A549 (cell line): ENCODE measurements around the gene TBX2. TPM values are rescaled to one million over a fixed set of nuclear protein-coding genes. Genes with fewer than 3 reads are reported as not detected.
A peak's percentile ranks its signal among the peaks of the same experiment; 100 is the strongest.

Source experiments
- ATAC-seq, 2 experiments: fragments of 200-7000 bp in 1 of 2; fragments of >200 bp in 1 of 2; cut with Nextera tagmentation in 1 of 2; cut with Tn5 transposase in 1 of 2; 3 replicates each; pipeline versions ENCODE4 v1.8.0 to v1.9.1; 2018 to 2020; ENCODE audit warnings: mild to moderate bottlenecking in 1 of 2, moderate library complexity in 1 of 2
- CTCF ChIA-PET: fragments of 300-600 bp; sonication (Branson Sonifier 250); formaldehyde crosslinking; extraction: SDS; loops from one replicate; lab custom pipeline; 2021; ENCODE audit warnings: antibody characterized with exemption, inconsistent platforms; lab: Yijun Ruan, JAX
- POLR2A ChIA-PET: fragments of 350-600 bp; formaldehyde crosslinking; extraction: SDS; loops from one replicate; lab custom pipeline; 2021; ENCODE audit warnings: antibody characterized with exemption, inconsistent platforms; lab: Yijun Ruan, JAX
- DNase-seq, 2 experiments: peaks; one replicate each; pipeline versions ENCODE4 v3.0.0 to v3.0.0-alpha.2; 2011 to 2016; ENCODE audit warnings: low read depth in 1 of 2, low spot score in 1 of 2
- FAIRE-seq: peaks from 2 replicates; lab custom pipeline; 2011; peaks lifted over from hg19 to GRCh38; lab: Jason Lieb, UNC
- H3K27ac ChIP-seq, 2 experiments: fragments of >200 bp; sonication (Bioruptor Twin); formaldehyde crosslinking; 3 replicates each; pipeline ENCODE4 v1.5.1; 2016 to 2017
- H3K4me1 ChIP-seq: fragments of >200 bp; sonication (Bioruptor Twin); formaldehyde crosslinking; 3 replicates; pipeline ENCODE4 v1.6.1; 2016
- H3K4me2 ChIP-seq: fragments of >200 bp; sonication (Bioruptor Twin); formaldehyde crosslinking; 3 replicates; pipeline ENCODE4 v1.6.1; 2016
- H3K4me3 ChIP-seq: fragments of >200 bp; sonication (Bioruptor Twin); formaldehyde crosslinking; 3 replicates; pipeline ENCODE4 v1.5.1; 2016
- H3K9me3 ChIP-seq: fragments of >200 bp; sonication (Bioruptor Twin); formaldehyde crosslinking; 3 replicates; pipeline ENCODE4 v1.6.1; 2016
- EHF ChIP-seq: fragments of 250-450 bp; sonication (Bioruptor Pico); IDR thresholded peaks from 2 replicates; pipeline ENCODE4 v1.5.0; 2020; ENCODE audit warnings: mild to moderate bottlenecking
- EHMT2 ChIP-seq: fragments of 200-600 bp; sonication (generic); IDR thresholded peaks from 2 replicates; pipeline ENCODE4 v1.6.1; 2016; ENCODE audit warnings: antibody characterized with exemption, low read depth, mild to moderate bottlenecking, moderate library complexity
- EP300 ChIP-seq, 2 experiments: fragments of >200 bp; sonication (Bioruptor Twin); formaldehyde crosslinking; IDR thresholded peaks; 2 replicates in 1 of 2; 3 replicates in 1 of 2; pipeline ENCODE4 v1.6.1; 2016 to 2017
- ESRRA ChIP-seq: fragments of 150-350 bp; IDR thresholded peaks from 2 replicates; pipeline ENCODE4 v1.6.1; 2014; ENCODE audit warnings: mild to moderate bottlenecking, low read length, borderline replicate concordance
- GATA3 ChIP-seq: IDR thresholded peaks from 2 replicates; pipeline ENCODE4 v1.6.1; 2012; ENCODE audit warnings: borderline replicate concordance
- HDAC2 ChIP-seq: fragments of 200-600 bp; sonication (generic); IDR thresholded peaks from 2 replicates; pipeline ENCODE4 v1.6.1; 2016
- HEYL ChIP-seq: fragments of 250-450 bp; sonication (Bioruptor Pico); IDR thresholded peaks from 2 replicates; pipeline ENCODE4 v1.8.0; 2021; ENCODE audit warnings: mild to moderate bottlenecking, moderate library complexity
- HOXA7 ChIP-seq: fragments of 250-450 bp; sonication (Bioruptor Pico); IDR thresholded peaks from 2 replicates; pipeline ENCODE4 v1.5.0; 2020; ENCODE audit warnings: mild to moderate bottlenecking, moderate library complexity
- HOXB13 ChIP-seq: fragments of 250-450 bp; sonication (Bioruptor Pico); IDR thresholded peaks from 2 replicates; pipeline ENCODE4 v1.5.0; 2020; ENCODE audit warnings: low read depth, mild to moderate bottlenecking, moderate library complexity
- JUNB ChIP-seq: fragments of >200 bp; sonication (Bioruptor Twin); formaldehyde crosslinking; IDR thresholded peaks from 2 replicates; pipeline ENCODE4 v1.6.1; 2016
- KDM1A ChIP-seq: fragments of 200-600 bp; sonication (generic); IDR thresholded peaks from 2 replicates; pipeline ENCODE4 v1.6.1; 2016; ENCODE audit warnings: low read depth, mild to moderate bottlenecking
- PHF8 ChIP-seq: fragments of 200-600 bp; sonication (generic); IDR thresholded peaks from 2 replicates; pipeline ENCODE4 v1.6.1; 2016; ENCODE audit warnings: low read depth, mild to moderate bottlenecking, antibody characterized with exemption, moderate library complexity, borderline replicate concordance
- RAD21 ChIP-seq, 2 experiments: fragments of >200 bp in 1 of 2; sonication (Bioruptor Twin) in 1 of 2; formaldehyde crosslinking in 1 of 2; IDR thresholded peaks in 1 of 2; conservative IDR thresholded peaks in 1 of 2; 2 replicates in 1 of 2; 3 replicates in 1 of 2; pipeline ENCODE4 v1.6.1; 2012 to 2018; ENCODE audit warnings: inconsistent platforms in 1 of 2
- RARB ChIP-seq: fragments of 250-450 bp; sonication (Bioruptor Pico); IDR thresholded peaks from 2 replicates; pipeline ENCODE4 v1.8.0; 2021; ENCODE audit warnings: mild to moderate bottlenecking, moderate library complexity
- RNF2 ChIP-seq: fragments of 200-600 bp; sonication (generic); IDR thresholded peaks from 2 replicates; pipeline ENCODE4 v1.6.1; 2016; ENCODE audit warnings: low read depth, mild to moderate bottlenecking, antibody characterized with exemption, moderate library complexity, borderline replicate concordance
- SMC3 ChIP-seq: fragments of >200 bp; sonication (Bioruptor Twin); formaldehyde crosslinking; IDR thresholded peaks from 3 replicates; pipeline ENCODE4 v1.6.1; 2018; ENCODE audit warnings: inconsistent platforms
- TP53 ChIP-seq: fragments of 250-450 bp; sonication (Bioruptor Pico); IDR thresholded peaks from 2 replicates; pipeline ENCODE4 v1.5.0; 2021; ENCODE audit warnings: mild to moderate bottlenecking, moderate library complexity
- ZC3H11A ChIP-seq: fragments of 450-650 bp; IDR thresholded peaks from 2 replicates; pipeline ENCODE4 v1.6.1; 2014; ENCODE audit warnings: antibody characterized with exemption, mild to moderate bottlenecking
- ZFP36 ChIP-seq: fragments of 450-650 bp; IDR thresholded peaks from 2 replicates; pipeline ENCODE4 v1.6.1; 2014; ENCODE audit warnings: borderline replicate concordance; ENCODE audit not compliant: partially characterized antibody
- ZNF302 ChIP-seq: fragments of 250-450 bp; sonication (Bioruptor Pico); IDR thresholded peaks from 2 replicates; pipeline ENCODE4 v1.9.0; 2021; ENCODE audit warnings: inconsistent platforms, mild to moderate bottlenecking, moderate library complexity
- WGBS: methylation state at CpG from one replicate; pipeline ENCODE4 v1.1.6; 2017; ENCODE audit errors: missing lambda C conversion rate; 5-methylcytosine and 5-hydroxymethylcytosine counted together
- polyA plus RNA-seq, 4 experiments: library from polyadenylated mRNA; depleted of rRNA in 3 of 4; stranded (reverse); fragments of >200 nt; fragmentation: RNase III in 1 of 4; extraction: RNeasy Plus Mini Kit Qiagen cat#74134 plus additional on column Dnase treatment in 1 of 4; gene quantifications; 2 replicates in 3 of 4; 3 replicates in 1 of 4; pipeline ENCODE4 v1.2.3, GENCODE V29; 2011 to 2017
- TF ChIP-seq, protein P1 (sequence below): fragments of >200 bp; sonication (Bioruptor Twin); formaldehyde crosslinking; IDR thresholded peaks from 3 replicates; pipeline ENCODE4 v1.5.1; 2016
- TF ChIP-seq, protein P2 (sequence below): fragments of >200 bp; sonication (Bioruptor Twin); formaldehyde crosslinking; IDR thresholded peaks from 3 replicates; pipeline ENCODE4 v1.6.1; 2016
- TF ChIP-seq, protein P3 (sequence below): IDR thresholded peaks from 2 replicates; pipeline ENCODE4 v1.6.1; 2012
- TF ChIP-seq, protein P4 (sequence below): IDR thresholded peaks from 2 replicates; pipeline ENCODE4 v1.6.1; 2012
- TF ChIP-seq, protein P5 (sequence below): fragments of 250-450 bp; sonication (Bioruptor Pico); IDR thresholded peaks from 2 replicates; pipeline ENCODE4 v1.5.0; 2021; ENCODE audit warnings: mild to moderate bottlenecking, moderate library complexity, borderline replicate concordance

TBX2 gene
- polyA plus RNA-seq, 2 of the 4 experiments (the other 2 are of a cell fraction), result 0.71 to 2.3 TPM

DNA sequence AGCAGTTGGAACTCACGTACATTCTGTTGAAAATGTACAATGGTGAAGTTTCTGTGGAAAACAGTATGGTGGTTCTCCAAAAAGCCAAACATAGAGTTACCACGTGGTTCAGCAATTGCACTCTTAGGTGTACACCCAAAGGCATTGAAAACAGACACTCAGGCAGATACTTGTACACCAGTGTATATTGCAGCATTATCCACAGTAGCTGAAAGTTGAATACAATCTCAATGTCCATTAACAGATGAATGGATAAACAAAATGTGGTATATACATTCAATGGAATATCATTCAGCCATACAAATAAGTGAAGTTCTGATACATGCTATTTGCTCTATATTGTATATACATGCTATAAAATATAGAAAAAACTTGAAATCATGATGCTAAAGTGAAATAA lies 23.2 kb downstream of the TBX2 start:
- H3K27ac ChIP-seq, result no peak overlapping the region
- FAIRE-seq, result no peak
- CTCF ChIA-PET, result interaction anchor here (1.5 to 19.8 kb wide), 3 partner anchors 9 to 161 kb away, joined by 3 to 357 read pairs (median 61); no protein-coding TSS in a partner anchor
- H3K4me3 ChIP-seq, result no peak overlapping the region
- no peak for TF ChIP-seq ZC3H11A
- TF ChIP-seq JUNB, result no peak
- no peak for TF ChIP-seq RNF2
- no peak for TF ChIP-seq GATA3
- TF ChIP-seq ZNF302 (CRISPR knock-in tag), result no peak
- TF ChIP-seq ESRRA, result no peak
- TF ChIP-seq SMC3, result no peak
- TF ChIP-seq EHMT2, result no peak
- no peak for DNase-seq
- 41% methylated on average over 2 of the region's 2 CpGs for WGBS
- no peak overlapping the region for H3K4me2 ChIP-seq
- no peak for ATAC-seq
- POLR2A ChIA-PET, result no interaction called here
- H3K4me1 ChIP-seq, result peaks cover 23% of the 10 kb centered on the region
- H3K9me3 ChIP-seq, result no peaks in the 10 kb centered on the region

DNA sequence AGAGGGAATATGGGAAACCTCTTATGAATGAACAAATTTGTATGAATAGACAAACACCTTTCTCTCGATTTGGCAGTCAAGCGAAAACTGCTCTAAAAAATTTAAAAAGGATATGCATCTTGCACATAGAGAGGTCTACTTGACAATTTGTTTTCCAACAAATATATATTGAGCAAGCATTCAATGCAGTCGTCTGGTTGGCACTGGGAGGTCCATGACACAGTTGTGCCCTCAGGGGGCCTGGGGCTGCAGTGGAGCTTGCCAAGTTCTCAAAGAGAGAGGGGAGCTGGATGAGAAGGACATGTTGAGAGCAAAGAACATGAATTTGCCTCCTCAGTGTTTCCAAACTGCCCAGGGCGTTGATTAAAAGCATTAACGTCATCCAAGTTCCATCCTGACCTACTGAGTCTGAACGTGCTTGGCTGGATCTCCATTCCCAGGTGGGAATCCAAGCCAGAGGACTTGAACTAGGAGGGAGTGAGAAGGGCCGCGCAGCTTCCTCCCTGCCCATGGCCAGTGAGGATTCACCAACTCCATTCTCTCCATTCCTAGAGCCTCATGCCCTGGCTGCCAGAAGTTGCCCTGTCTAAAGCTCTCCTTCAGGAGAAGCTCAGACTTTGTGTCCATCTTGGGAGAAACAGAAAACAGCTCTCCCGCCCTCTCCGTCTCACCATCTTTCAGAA lies 24.5 kb downstream of the TBX2 start:
- Histone ChIP-seq H3K27ac (peak overlapping the region in 1 of 2 experiments; percentile 2; a peak in 1 of 6 replicates), H3K4me3 (no peak overlapping the region)
- WGBS, result 84% methylated on average over 10 of the region's 10 CpGs
- TF ChIP-seq EP300 (IDR thresholded peaks at IDR 0.05) (no peak), RNF2 (no peak), HEYL (CRISPR knock-in tag) (no peak), HDAC2 (no peak), HOXB13 (CRISPR knock-in tag) (no peak), RAD21 (conservative IDR thresholded peaks at IDR 0.05 in 1 of 2, IDR thresholded peaks at IDR 0.05 in 1 of 2) (no peak)
- TF ChIP-seq, protein P1, sequence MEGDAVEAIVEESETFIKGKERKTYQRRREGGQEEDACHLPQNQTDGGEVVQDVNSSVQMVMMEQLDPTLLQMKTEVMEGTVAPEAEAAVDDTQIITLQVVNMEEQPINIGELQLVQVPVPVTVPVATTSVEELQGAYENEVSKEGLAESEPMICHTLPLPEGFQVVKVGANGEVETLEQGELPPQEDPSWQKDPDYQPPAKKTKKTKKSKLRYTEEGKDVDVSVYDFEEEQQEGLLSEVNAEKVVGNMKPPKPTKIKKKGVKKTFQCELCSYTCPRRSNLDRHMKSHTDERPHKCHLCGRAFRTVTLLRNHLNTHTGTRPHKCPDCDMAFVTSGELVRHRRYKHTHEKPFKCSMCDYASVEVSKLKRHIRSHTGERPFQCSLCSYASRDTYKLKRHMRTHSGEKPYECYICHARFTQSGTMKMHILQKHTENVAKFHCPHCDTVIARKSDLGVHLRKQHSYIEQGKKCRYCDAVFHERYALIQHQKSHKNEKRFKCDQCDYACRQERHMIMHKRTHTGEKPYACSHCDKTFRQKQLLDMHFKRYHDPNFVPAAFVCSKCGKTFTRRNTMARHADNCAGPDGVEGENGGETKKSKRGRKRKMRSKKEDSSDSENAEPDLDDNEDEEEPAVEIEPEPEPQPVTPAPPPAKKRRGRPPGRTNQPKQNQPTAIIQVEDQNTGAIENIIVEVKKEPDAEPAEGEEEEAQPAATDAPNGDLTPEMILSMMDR, result no peak
- TF ChIP-seq, protein P2, sequence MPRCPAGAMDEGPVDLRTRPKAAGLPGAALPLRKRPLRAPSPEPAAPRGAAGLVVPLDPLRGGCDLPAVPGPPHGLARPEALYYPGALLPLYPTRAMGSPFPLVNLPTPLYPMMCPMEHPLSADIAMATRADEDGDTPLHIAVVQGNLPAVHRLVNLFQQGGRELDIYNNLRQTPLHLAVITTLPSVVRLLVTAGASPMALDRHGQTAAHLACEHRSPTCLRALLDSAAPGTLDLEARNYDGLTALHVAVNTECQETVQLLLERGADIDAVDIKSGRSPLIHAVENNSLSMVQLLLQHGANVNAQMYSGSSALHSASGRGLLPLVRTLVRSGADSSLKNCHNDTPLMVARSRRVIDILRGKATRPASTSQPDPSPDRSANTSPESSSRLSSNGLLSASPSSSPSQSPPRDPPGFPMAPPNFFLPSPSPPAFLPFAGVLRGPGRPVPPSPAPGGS, result no peak
- TF ChIP-seq, protein P3, sequence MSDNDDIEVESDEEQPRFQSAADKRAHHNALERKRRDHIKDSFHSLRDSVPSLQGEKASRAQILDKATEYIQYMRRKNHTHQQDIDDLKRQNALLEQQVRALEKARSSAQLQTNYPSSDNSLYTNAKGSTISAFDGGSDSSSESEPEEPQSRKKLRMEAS, result no peak
- TF ChIP-seq, all 56 proteins: peak for 0
- no peak for DNase-seq
- Histone ChIP-seq H3K9me3 (peaks cover 5% of the 10 kb centered on the region; the same call in 1 of the 3 replicates), H3K4me2 (no peak overlapping the region), H3K4me1 (peaks cover 21% of the 10 kb centered on the region)
- POLR2A ChIA-PET, result interaction anchor here (1.1 kb wide), 1 partner anchor 12 kb away, joined by 3 read pairs; no protein-coding TSS in a partner anchor
- ATAC-seq, result no peak
- CTCF ChIA-PET, result interaction anchor here (0.7 to 19.8 kb wide), 7 partner anchors 7 to 413 kb away, joined by 3 to 357 read pairs (median 6); no protein-coding TSS in a partner anchor
- FAIRE-seq, result no peak

GRCh38 chr17:61425682-61426481 lies 26.2 kb downstream of the TBX2 start:
- H3K27ac ChIP-seq, result peak overlapping the region; percentile 63 to 69
- ChIA-PET CTCF (interaction anchor here (1.0 to 19.8 kb wide), 11 partner anchors 8 to 411 kb away, joined by 4 to 357 read pairs (median 6); no protein-coding TSS in a partner anchor), POLR2A (no interaction called here)
- peaks cover 5% of the 10 kb centered on the region; the same call in 1 of the 3 replicates for H3K9me3 ChIP-seq
- no peak overlapping the region for H3K4me3 ChIP-seq
- ATAC-seq (peak; percentile 55 to 78; a peak in 5 of 6 replicates), FAIRE-seq (no peak), DNase-seq (peak in 1 of 2 experiments; percentile 69)
- H3K4me1 ChIP-seq, result peaks cover 22% of the 10 kb centered on the region
- peak overlapping the region; percentile 42 for H3K4me2 ChIP-seq
- WGBS, result 78% methylated on average over 11 of the region's 11 CpGs
- no peak for TF ChIP-seq TP53
- TF ChIP-seq RAD21 (conservative IDR thresholded peaks at IDR 0.05 in 1 of 2, IDR thresholded peaks at IDR 0.05 in 1 of 2), result peak; percentile 45 to 79; a peak in 4 of 5 replicates
- TF ChIP-seq, protein P4, sequence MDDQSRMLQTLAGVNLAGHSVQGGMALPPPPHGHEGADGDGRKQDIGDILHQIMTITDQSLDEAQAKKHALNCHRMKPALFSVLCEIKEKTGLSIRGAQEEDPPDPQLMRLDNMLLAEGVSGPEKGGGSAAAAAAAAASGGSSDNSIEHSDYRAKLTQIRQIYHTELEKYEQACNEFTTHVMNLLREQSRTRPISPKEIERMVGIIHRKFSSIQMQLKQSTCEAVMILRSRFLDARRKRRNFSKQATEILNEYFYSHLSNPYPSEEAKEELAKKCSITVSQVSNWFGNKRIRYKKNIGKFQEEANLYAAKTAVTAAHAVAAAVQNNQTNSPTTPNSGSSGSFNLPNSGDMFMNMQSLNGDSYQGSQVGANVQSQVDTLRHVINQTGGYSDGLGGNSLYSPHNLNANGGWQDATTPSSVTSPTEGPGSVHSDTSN, result no peak
- no peak for TF ChIP-seq ZFP36
- TF ChIP-seq, protein P5, sequence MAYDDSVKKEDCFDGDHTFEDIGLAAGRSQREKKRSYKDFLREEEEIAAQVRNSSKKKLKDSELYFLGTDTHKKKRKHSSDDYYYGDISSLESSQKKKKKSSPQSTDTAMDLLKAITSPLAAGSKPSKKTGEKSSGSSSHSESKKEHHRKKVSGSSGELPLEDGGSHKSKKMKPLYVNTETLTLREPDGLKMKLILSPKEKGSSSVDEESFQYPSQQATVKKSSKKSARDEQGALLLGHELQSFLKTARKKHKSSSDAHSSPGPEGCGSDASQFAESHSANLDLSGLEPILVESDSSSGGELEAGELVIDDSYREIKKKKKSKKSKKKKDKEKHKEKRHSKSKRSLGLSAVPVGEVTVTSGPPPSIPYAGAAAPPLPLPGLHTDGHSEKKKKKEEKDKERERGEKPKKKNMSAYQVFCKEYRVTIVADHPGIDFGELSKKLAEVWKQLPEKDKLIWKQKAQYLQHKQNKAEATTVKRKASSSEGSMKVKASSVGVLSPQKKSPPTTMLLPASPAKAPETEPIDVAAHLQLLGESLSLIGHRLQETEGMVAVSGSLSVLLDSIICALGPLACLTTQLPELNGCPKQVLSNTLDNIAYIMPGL (CRISPR knock-in tag), result no peak
- no peak for TF ChIP-seq HOXA7 (CRISPR knock-in tag)
- TF ChIP-seq EHMT2, result no peak
- TF ChIP-seq EHF (CRISPR knock-in tag), result no peak
- no peak for TF ChIP-seq PHF8
- no peak for TF ChIP-seq RARB (CRISPR knock-in tag)
- no peak for TF ChIP-seq ZNF302 (CRISPR knock-in tag)
- TF ChIP-seq KDM1A, result no peak
